NCI-H226 (cell line): Measurements from ENCODE around the gene SATB2.
A peak's percentile ranks its signal among the peaks of the same experiment; 100 is the strongest.

Source experiments
- DNase-seq: peaks from one replicate; pipeline ENCODE4 v3.0.0-alpha.2; 2015

SATB2 gene

GRCh38 chr2:199465390-199465789 lies 7.7 kb upstream of the SATB2 start:
- DNase-seq, result no peak

GRCh38 chr2:199464606-199465352 lies 7.0 kb upstream of the SATB2 start:
- no peak for DNase-seq

GRCh38 chr2:199463708-199464605 lies 6.2 kb upstream of the SATB2 start:
- DNase-seq, result no peak

- DNase-seq, result peak; percentile 14
These were observed 5.4 kb upstream of the SATB2 start for GRCh38 chr2:199462956-199463692.

- DNase-seq, result no peak
These were observed 4.7 kb upstream of the SATB2 start for GRCh38 chr2:199462347-199462955.

- DNase-seq, result no peak
These were observed 4.1 kb upstream of the SATB2 start for GRCh38 chr2:199461711-199462346.

- no peak for DNase-seq
These were observed 3.3 kb upstream of the SATB2 start for GRCh38 chr2:199460846-199461710.

GRCh38 chr2:199460101-199460671 lies 2.4 kb upstream of the SATB2 start:
- DNase-seq, result no peak

- DNase-seq, result peak; percentile 76
These were observed 1.8 kb upstream of the SATB2 start for GRCh38 chr2:199459286-199460100.

- peak; percentile 1 for DNase-seq
These were observed 1.1 kb upstream of the SATB2 start for GRCh38 chr2:199458806-199459285.

GRCh38 chr2:199458009-199458805 lies 468 bp upstream of the SATB2 start:
- no peak for DNase-seq

- no peak for DNase-seq
These were observed 1.2 kb downstream of the SATB2 start for GRCh38 chr2:199456383-199457146.

GRCh38 chr2:199455545-199456382 lies 2.0 kb downstream of the SATB2 start:
- DNase-seq, result peak; percentile 43

- no peak for DNase-seq
These were observed 2.6 kb downstream of the SATB2 start for GRCh38 chr2:199455210-199455544.

GRCh38 chr2:199452991-199453379 lies 4.8 kb downstream of the SATB2 start:
- DNase-seq, result no peak

GRCh38 chr2:199452260-199452990 lies 5.3 kb downstream of the SATB2 start:
- no peak for DNase-seq

GRCh38 chr2:199449956-199450355 lies 7.8 kb downstream of the SATB2 start:
- DNase-seq, result no peak
